CD14-positive monocyte (primary cell): ENCODE measurements around the gene TSPAN7. TPM values are rescaled to one million over a fixed set of nuclear protein-coding genes. Genes with fewer than 3 reads are reported as not detected.

Experiments used
- DNase-seq, 3 donors: peaks; one replicate each; pipeline ENCODE4 v3.0.0-alpha.2; 2011 to 2022
- H2AFZ ChIP-seq: 2 replicates; pipeline ENCODE4 v1.6.0; 2012; ENCODE audit warnings: mild to moderate bottlenecking, low read depth, low read length, inconsistent platforms; ENCODE audit not compliant: insufficient read depth, poor library complexity, severe bottlenecking
- H3K27ac ChIP-seq, 2 donors: 1 replicate in 1 of 2; 2 replicates in 1 of 2; pipeline ENCODE4 v1.5.1; 2012 to 2013; ENCODE audit warnings: low read length in 2 of 2, control low read depth in 1 of 2, inconsistent platforms in 1 of 2, low read depth in 1 of 2, mild to moderate bottlenecking in 1 of 2
- H3K27me3 ChIP-seq, 2 donors: one replicate each; pipeline versions ENCODE4 v1.6.0 to v1.6.1; 2011 to 2013; ENCODE audit warnings: low read length in 2 of 2; ENCODE audit not compliant: control insufficient read depth in 2 of 2, insufficient read depth in 2 of 2
- H3K36me3 ChIP-seq, 2 donors: replicated peaks in 1 of 2; 1 replicate in 1 of 2; 2 replicates in 1 of 2; pipeline versions ENCODE4 v1.5.1 to v1.6.1; 2012 to 2013; ENCODE audit warnings: low read length in 2 of 2, control low read depth in 1 of 2, inconsistent platforms in 1 of 2, mild to moderate bottlenecking in 1 of 2; ENCODE audit not compliant: insufficient read depth in 2 of 2, control insufficient read depth in 1 of 2
- H3K4me1 ChIP-seq, 2 donors: 1 replicate in 1 of 2; 2 replicates in 1 of 2; pipeline versions ENCODE4 v1.5.1 to v1.6.1; 2012 to 2013; ENCODE audit warnings: low read length in 2 of 2, control low read depth in 1 of 2, inconsistent platforms in 1 of 2, mild to moderate bottlenecking in 1 of 2, moderate library complexity in 1 of 2; ENCODE audit not compliant: insufficient read depth in 2 of 2, control insufficient read depth in 1 of 2
- H3K4me2 ChIP-seq: replicated peaks from 2 replicates; pipeline ENCODE3; 2012; ENCODE audit warnings: low read length, moderate library complexity, mild to moderate bottlenecking; ENCODE audit not compliant: poor library complexity, severe bottlenecking; ENCODE audit errors: extremely low read depth
- H3K4me3 ChIP-seq, 3 experiments: fragments of 200-600 bp in 1 of 3; sonication (generic) in 1 of 3; replicated peaks in 1 of 3; 1 replicate in 2 of 3; 2 replicates in 1 of 3; pipeline ENCODE4 v1.5.1; 2011 to 2013; ENCODE audit warnings: low read length in 3 of 3, mild to moderate bottlenecking in 3 of 3, control low read depth in 2 of 3, low read depth in 2 of 3, inconsistent platforms in 1 of 3, moderate library complexity in 1 of 3
- H3K79me2 ChIP-seq: 2 replicates; pipeline ENCODE4 v1.6.0; 2012; ENCODE audit warnings: mild to moderate bottlenecking, control low read depth, inconsistent platforms, low read length, moderate library complexity; ENCODE audit not compliant: insufficient read depth
- H3K9ac ChIP-seq: 2 replicates; pipeline ENCODE4 v1.6.0; 2017; ENCODE audit warnings: low read length, mild to moderate bottlenecking; ENCODE audit not compliant: insufficient read depth, poor library complexity, severe bottlenecking
- H3K9me3 ChIP-seq, 2 donors: replicated peaks in 1 of 2; 1 replicate in 1 of 2; 2 replicates in 1 of 2; pipeline versions ENCODE4 v1.5.1 to v1.6.1; 2012 to 2013; ENCODE audit warnings: low read length in 2 of 2, control low read depth in 1 of 2; ENCODE audit not compliant: control insufficient read depth in 1 of 2, insufficient read depth in 1 of 2
- H4K20me1 ChIP-seq: 2 replicates; pipeline ENCODE4 v1.6.0; 2012; ENCODE audit warnings: mild to moderate bottlenecking, low read length, control low read depth, moderate library complexity; ENCODE audit not compliant: insufficient read depth
- H3K27ac Mint-ChIP-seq, 7 donors: one replicate each; pipeline ENCODE4 v1.8.0; 2020; ENCODE audit warnings: mild to moderate bottlenecking in 7 of 7, mixed read lengths in 7 of 7, moderate library complexity in 6 of 7, inconsistent platforms in 2 of 7
- H3K27me3 Mint-ChIP-seq, 3 donors: one replicate each; pipeline ENCODE4 v1.8.0; 2021 to 2022; ENCODE audit warnings: low read depth in 3 of 3, mild to moderate bottlenecking in 3 of 3, mixed read lengths in 3 of 3, moderate library complexity in 3 of 3, inconsistent platforms in 1 of 3
- H3K36me3 Mint-ChIP-seq, 2 donors: one replicate each; pipeline ENCODE4 v1.8.0; 2020; ENCODE audit warnings: mixed read lengths in 2 of 2, inconsistent platforms in 1 of 2, mild to moderate bottlenecking in 1 of 2
- H3K4me1 Mint-ChIP-seq: one replicate; pipeline ENCODE4 v1.8.0; 2020; ENCODE audit warnings: mild to moderate bottlenecking, mixed read lengths
- H3K4me3 Mint-ChIP-seq, 2 donors: one replicate each; pipeline ENCODE4 v1.8.0; 2020; ENCODE audit warnings: mild to moderate bottlenecking in 2 of 2, mixed read lengths in 2 of 2, moderate library complexity in 1 of 2
- H3K9me3 Mint-ChIP-seq, 7 donors: one replicate each; pipeline ENCODE4 v1.8.0; 2020 to 2022; ENCODE audit warnings: mixed read lengths in 7 of 7, mild to moderate bottlenecking in 6 of 7, moderate library complexity in 6 of 7, inconsistent platforms in 2 of 7
- CTCF ChIP-seq: fragments of 200-600 bp; IDR thresholded peaks from one replicate; pipeline ENCODE4 v1.8.0; 2022; ENCODE audit warnings: antibody characterized with exemption, mild to moderate bottlenecking
- WGBS: methylation state at CpG from one replicate; pipeline ENCODE4 v1.1.5; 2013; ENCODE audit warnings: missing lambda C conversion rate; ENCODE audit not compliant: insufficient coverage; 5-methylcytosine and 5-hydroxymethylcytosine counted together
- intact Hi-C, 2 donors: fragments of 100-400 bp; cut with micrococcal nuclease; formaldehyde crosslinking; loops; one replicate each; pipeline versions ENCODE4 v1.15.0 to v1.15.1; 2023
- polyA plus RNA-seq, 3 donors: library from polyadenylated mRNA; depleted of rRNA in 1 of 3; unstranded in 2 of 3; stranded (reverse) in 1 of 3; fragments of 300-500 nt in 2 of 3; fragments of >200 nt in 1 of 3; fragmentation: Illumina TruSeq in 2 of 3; gene quantifications; 1 replicate in 2 of 3; 2 replicates in 1 of 3; pipeline ENCODE4 v1.2.3, GENCODE V29; 2012 to 2021

TSPAN7 gene
- polyA plus RNA-seq, 3 donors = not detected

- Mint-ChIP-seq H3K4me3 (no peak overlapping the region), H3K27me3 (peaks cover 0 to 9% (median under 1%) of the 10 kb centered on the region in 3 donors), H3K27ac (no peak overlapping the region), H3K4me1 (peaks cover 14% of the 10 kb centered on the region), H3K36me3 (no peaks in the 10 kb centered on the region), H3K9me3 (peaks cover 0 to 4% (median 0%) of the 10 kb centered on the region in 7 donors)
- WGBS = no CpG with 5 or more reads among the region's 4 CpGs
- Histone ChIP-seq H3K27ac (no peak overlapping the region), H3K27me3 (no peaks in the 10 kb centered on the region), H3K4me3 (no peak overlapping the region), H4K20me1 (no peaks in the 10 kb centered on the region), H3K4me2 (no peak overlapping the region), H3K9ac (no peak overlapping the region), H3K79me2 (no peaks in the 10 kb centered on the region), H3K4me1 (peaks cover 3 to 8% of the 10 kb centered on the region in 2 donors), H3K36me3 (no peaks in the 10 kb centered on the region), H3K9me3 (no peaks in the 10 kb centered on the region), H2AFZ (no peak overlapping the region)
- intact Hi-C loops = no loop called here
- no peak for TF ChIP-seq CTCF
- DNase-seq = peak; percentile 2 to 30 (median 16)
These were observed 108.1 kb downstream of the TSPAN7 start for GRCh38 chrX:38669428-38669827.

- Mint-ChIP-seq H3K27ac (no peak overlapping the region), H3K36me3 (no peaks in the 10 kb centered on the region), H3K4me3 (no peak overlapping the region), H3K27me3 (peaks cover 2 to 10% (median 4%) of the 10 kb centered on the region in 3 donors), H3K9me3 (no peaks in the 10 kb centered on the region), H3K4me1 (peaks cover 14% of the 10 kb centered on the region)
- Histone ChIP-seq H3K9me3 (no peaks in the 10 kb centered on the region), H3K4me3 (no peak overlapping the region), H3K9ac (no peak overlapping the region), H2AFZ (no peak overlapping the region), H3K4me2 (no peak overlapping the region), H3K36me3 (no peaks in the 10 kb centered on the region), H3K4me1 (peaks cover 3 to 8% of the 10 kb centered on the region in 2 donors), H4K20me1 (no peaks in the 10 kb centered on the region), H3K27ac (no peak overlapping the region), H3K79me2 (no peaks in the 10 kb centered on the region), H3K27me3 (peaks cover 0 to 4% of the 10 kb centered on the region in 2 donors)
- no peak for DNase-seq
- no peak for TF ChIP-seq CTCF
- intact Hi-C loops = no loop called here
- no CpG with 5 or more reads among the region's 3 CpGs for WGBS
These were observed 111.3 kb downstream of the TSPAN7 start for GRCh38 chrX:38672646-38673045.
